Heart right ventricle (tissue), 16 donors: ENCODE measurements around the gene PLEKHB2. TPM values are rescaled to one million over a fixed set of nuclear protein-coding genes. Genes with fewer than 3 reads are reported as not detected.
"Not testable (repeated sequence)": the region's sequence is repeated elsewhere in the genome, so short reads cannot be mapped to it uniquely, and the experiment has no call there.

Source experiments
- ATAC-seq, 8 donors: fragments of 200-7000 bp; cut with Tn5 transposase; one replicate each; pipeline ENCODE4 v1.9.1; 2020; ENCODE audit warnings: mild to moderate bottlenecking in 8 of 8, moderate library complexity in 8 of 8, moderate number of reproducible peaks in 1 of 8
- DNase-seq, 2 donors: peaks; one replicate each; pipeline ENCODE4 v3.0.0-alpha.2; 2020
- H3K27ac ChIP-seq, 10 donors: fragments of 200-600 bp; sonication (generic) in 2 of 10; one replicate each; pipeline versions ENCODE4 v1.5.0 to v1.8.0; 2020 to 2022; ENCODE audit warnings: mild to moderate bottlenecking in 3 of 10
- H3K27me3 ChIP-seq, 7 donors: fragments of 200-600 bp; one replicate each; pipeline ENCODE4 v1.8.0; 2021 to 2022; ENCODE audit warnings: mild to moderate bottlenecking in 2 of 7
- H3K36me3 ChIP-seq, 9 donors: fragments of 200-600 bp; sonication (generic) in 1 of 9; one replicate each; pipeline versions ENCODE4 v1.5.0 to v1.8.0; 2020 to 2022; ENCODE audit warnings: mild to moderate bottlenecking in 2 of 9
- H3K4me1 ChIP-seq, 9 donors: fragments of 200-600 bp; sonication (generic) in 1 of 9; one replicate each; pipeline versions ENCODE4 v1.5.0 to v1.8.0; 2020 to 2022; ENCODE audit warnings: mild to moderate bottlenecking in 4 of 9
- H3K4me3 ChIP-seq, 10 donors: fragments of 200-600 bp; sonication (generic) in 2 of 10; one replicate each; pipeline versions ENCODE4 v1.5.0 to v1.8.0; 2020 to 2022; ENCODE audit warnings: mild to moderate bottlenecking in 7 of 10, moderate library complexity in 2 of 10
- H3K9me3 ChIP-seq, 11 donors: fragments of 200-600 bp in 10 of 11; sonication (generic) in 2 of 11; one replicate each; pipeline versions ENCODE4 v1.5.0 to v1.8.0; 2013 to 2022; ENCODE audit warnings: mild to moderate bottlenecking in 2 of 11, control low read depth in 1 of 11, moderate library complexity in 1 of 11
- WGBS, 2 donors: extraction: QIAGEN DNeasy Blood & Tissue Kit; methylation state at CpG; one replicate each; pipeline ENCODE4 v1.1.7; 2013; ENCODE audit warnings: inconsistent platforms in 1 of 2; 5-methylcytosine and 5-hydroxymethylcytosine counted together
- intact Hi-C, 10 donors: fragments of 100-400 bp; cut with DNase I; formaldehyde crosslinking; loops; one replicate each; pipeline versions ENCODE4 v1.11.1 to v1.14.2; 2022
- polyA plus RNA-seq, 2 donors: library from polyadenylated mRNA; stranded (reverse); fragments of 200-250 nt; gene quantifications; one replicate each; pipeline ENCODE4 v1.2.3, GENCODE V29; 2013
- total RNA-seq, 10 donors: library from RNA; stranded (reverse); fragmentation: NEBNext Ultra II Directional in 3 of 10; extraction: Animal tissue kit (Norgen Biotek cat#: 25700) in 3 of 10; gene quantifications; one replicate each; pipeline versions ENCODE4 v1.2.1 to v1.2.4, GENCODE V29; 2021 to 2023
- TF ChIP-seq, protein P1 (sequence below), 9 donors: fragments of 200-600 bp; sonication (generic) in 2 of 9; IDR thresholded peaks; one replicate each; pipeline versions ENCODE4 v1.5.0 to v1.8.0; 2021 to 2022; ENCODE audit warnings: antibody characterized with exemption in 9 of 9, mild to moderate bottlenecking in 5 of 9, moderate library complexity in 1 of 9
- donor health status: Arrhythmogenic right ventricular cardiomyopathy.
- donor health status: ischemic (EF 13 %, LVEDD 7.1; RV severe dilation, severe dysfunction).
- donor health status: healthy with polysubstance abuse.
- donor health status: DM: no; HTN: yes; CAD: no.
- donor health status: DM: no; HTN: no; CAD: no.
- donor health status: ischemic (EF 25% LVEDD 6.9; RV normal size, moderate dysfunction).
- donor health status: ischemic (EF 25% LVEDD 5.7; RV mildly dilated, moderate dysfunction).
- donor health status: healthy.
- donor health status: DM: yes; HTN: yes; CAD: no.
- donor health status: Ischemic cardiomyopathy.
- donor health status: ischemic (EF 35%, LVEDD 5.7; RV mildly dilated, moderate dysfunction).
- donor health status: nonischemic (EF 11% LVEDD 7.7; RV severe dilation, severe dysfunction).
- donor health status: DM: yes; HTN: yes; CAD: no.
- donor health status: PGD.
- donor health status: ischemic (EF 29% LVEDD 5.4; RV normal size, mild dysfunction).
- donor health status: nonischemic (EF 23%, LVEDD 6.1; RV moderate dilation, normal function).

Gene PLEKHB2
- total and polyA plus RNA-seq, 12 donors, result 8.7 to 50.4 (median 33.1) TPM

DNA sequence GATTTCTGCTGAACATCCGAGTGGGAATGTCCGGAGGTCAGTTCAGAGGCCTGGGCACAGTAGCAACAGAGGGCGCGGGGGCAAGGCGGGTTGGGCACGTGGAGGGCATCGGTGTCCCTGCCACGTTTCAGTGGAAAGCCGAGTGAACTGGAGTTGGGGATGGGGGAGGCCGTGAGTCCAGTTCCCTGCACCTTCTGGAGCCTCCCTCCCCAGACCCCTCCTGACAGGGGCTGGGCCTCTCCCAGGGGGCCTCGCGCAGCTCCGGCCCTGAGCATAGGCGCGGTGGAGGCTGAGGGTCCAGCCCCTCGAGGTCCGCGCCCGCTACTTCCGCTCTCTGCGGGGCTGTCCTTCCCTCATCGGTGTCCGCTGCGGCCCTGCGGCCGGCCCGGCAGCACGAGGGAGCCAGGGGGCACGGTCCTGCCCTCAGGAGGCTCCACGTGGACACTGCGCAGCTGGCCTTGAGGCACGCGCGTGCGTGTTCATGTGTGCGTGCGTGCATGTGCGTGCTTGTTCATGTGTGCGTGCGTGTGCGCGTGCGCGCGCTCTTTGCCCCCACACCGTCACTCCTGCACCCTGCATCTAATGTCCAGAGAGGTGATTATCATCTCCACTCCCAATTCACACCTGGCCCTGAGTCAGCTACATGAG, 50.2 kb downstream of the PLEKHB2 start:
- intact Hi-C loops, result loop anchor here in 8 of 10 donors (5.0 to 10.0 kb wide), 7 partner anchors 179 to 989 kb away; no protein-coding TSS in a partner anchor
- TF ChIP-seq, protein P1, sequence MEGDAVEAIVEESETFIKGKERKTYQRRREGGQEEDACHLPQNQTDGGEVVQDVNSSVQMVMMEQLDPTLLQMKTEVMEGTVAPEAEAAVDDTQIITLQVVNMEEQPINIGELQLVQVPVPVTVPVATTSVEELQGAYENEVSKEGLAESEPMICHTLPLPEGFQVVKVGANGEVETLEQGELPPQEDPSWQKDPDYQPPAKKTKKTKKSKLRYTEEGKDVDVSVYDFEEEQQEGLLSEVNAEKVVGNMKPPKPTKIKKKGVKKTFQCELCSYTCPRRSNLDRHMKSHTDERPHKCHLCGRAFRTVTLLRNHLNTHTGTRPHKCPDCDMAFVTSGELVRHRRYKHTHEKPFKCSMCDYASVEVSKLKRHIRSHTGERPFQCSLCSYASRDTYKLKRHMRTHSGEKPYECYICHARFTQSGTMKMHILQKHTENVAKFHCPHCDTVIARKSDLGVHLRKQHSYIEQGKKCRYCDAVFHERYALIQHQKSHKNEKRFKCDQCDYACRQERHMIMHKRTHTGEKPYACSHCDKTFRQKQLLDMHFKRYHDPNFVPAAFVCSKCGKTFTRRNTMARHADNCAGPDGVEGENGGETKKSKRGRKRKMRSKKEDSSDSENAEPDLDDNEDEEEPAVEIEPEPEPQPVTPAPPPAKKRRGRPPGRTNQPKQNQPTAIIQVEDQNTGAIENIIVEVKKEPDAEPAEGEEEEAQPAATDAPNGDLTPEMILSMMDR (IDR thresholded peaks at IDR 0.05), result no peak
- H3K4me1 ChIP-seq, result no peaks in the 10 kb centered on the region
- no peak overlapping the region for H3K4me3 ChIP-seq
- no peaks in the 10 kb centered on the region for H3K27me3 ChIP-seq
- WGBS, 2 donors, result 94% methylated on average over 40 to 46 of the region's 46 CpGs
- peaks cover 0 to 13% (median 0%) of the 10 kb centered on the region in 9 donors for H3K36me3 ChIP-seq
- H3K9me3 ChIP-seq, result no peaks in the 10 kb centered on the region
- no peak for DNase-seq
- ATAC-seq, result peak in 1 of 8 donors; percentile 10
- no peak overlapping the region for H3K27ac ChIP-seq

DNA sequence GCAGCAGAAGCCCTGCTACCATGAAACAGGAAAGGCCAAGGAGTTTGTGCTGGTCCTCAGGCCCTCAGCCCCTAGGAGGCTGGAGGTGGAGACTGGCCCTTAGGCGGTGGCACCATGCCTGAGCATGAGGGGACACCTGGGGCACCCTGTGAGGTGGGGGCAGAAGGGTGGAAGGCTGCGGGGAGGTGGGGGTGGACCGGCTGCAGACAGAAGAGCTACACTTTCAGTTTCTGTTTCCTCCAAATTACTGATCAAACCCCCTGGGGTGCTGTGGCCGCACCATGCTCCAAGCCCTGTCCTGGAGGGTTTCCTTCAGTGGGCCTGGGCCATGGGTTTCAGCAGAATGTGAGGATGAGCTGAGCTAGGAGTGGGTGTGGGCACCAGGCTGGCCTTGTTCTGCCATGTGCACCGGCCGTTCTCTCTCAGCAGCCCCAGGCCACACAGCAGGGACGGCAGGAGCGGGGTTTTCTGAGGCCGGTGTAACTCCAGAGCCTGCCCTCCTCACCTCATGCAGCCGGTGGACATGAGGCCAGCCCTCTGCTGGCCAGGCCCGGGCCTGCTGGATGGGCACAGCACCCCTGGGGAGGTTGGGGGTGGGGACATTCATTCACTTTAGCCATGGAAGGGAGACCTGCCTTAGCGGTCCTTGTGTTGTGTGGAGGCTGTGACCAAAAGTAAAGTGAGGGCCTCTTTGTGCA, 51.5 kb downstream of the PLEKHB2 start:
- intact Hi-C loops, result loop anchor here in 8 of 10 donors (5.0 to 10.0 kb wide), 7 partner anchors 178 to 988 kb away; no protein-coding TSS in a partner anchor
- Histone ChIP-seq H3K36me3 (peaks cover 0 to under 1% (median 0%) of the 10 kb centered on the region in 9 donors), H3K9me3 (no peaks in the 10 kb centered on the region), H3K4me1 (no peaks in the 10 kb centered on the region), H3K27ac (no peak overlapping the region), H3K27me3 (no peaks in the 10 kb centered on the region), H3K4me3 (no peak overlapping the region)
- TF ChIP-seq, protein P1 (IDR thresholded peaks at IDR 0.05), result no peak
- DNase-seq (no peak), ATAC-seq (no peak)
- 73 to 76% methylated on average over 12 of the region's 12 CpGs for WGBS, 2 donors

DNA sequence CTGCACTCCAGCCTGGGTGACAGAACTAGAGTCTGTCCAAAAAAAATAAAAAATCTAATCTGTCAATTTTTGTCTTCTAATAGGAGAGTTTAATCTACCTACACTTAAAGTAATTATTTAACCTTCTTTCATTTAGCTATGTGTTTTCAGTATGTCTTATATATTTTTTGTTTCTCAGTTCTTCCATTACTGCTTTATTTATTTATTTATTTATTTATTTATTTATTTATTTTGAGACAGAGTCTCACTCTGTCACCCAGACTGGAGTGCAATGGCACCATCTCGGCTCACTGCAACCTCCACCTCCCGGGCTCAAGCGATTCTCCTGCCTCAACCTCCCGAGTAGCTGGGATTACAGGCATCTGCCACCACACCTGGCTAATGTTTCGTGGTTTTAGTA, 60.4 kb downstream of the PLEKHB2 start:
- H3K36me3 ChIP-seq, H3K27ac ChIP-seq, H3K4me3 ChIP-seq, H3K9me3 ChIP-seq, DNase-seq, H3K4me1 ChIP-seq, ATAC-seq, intact Hi-C loops: not testable (repeated sequence)
- WGBS, 2 donors, result 97% methylated on average over 5 of the region's 5 CpGs
- H3K27me3 ChIP-seq, result peaks cover 0 to 17% (median 0%) of the 10 kb centered on the region in 7 donors

DNA sequence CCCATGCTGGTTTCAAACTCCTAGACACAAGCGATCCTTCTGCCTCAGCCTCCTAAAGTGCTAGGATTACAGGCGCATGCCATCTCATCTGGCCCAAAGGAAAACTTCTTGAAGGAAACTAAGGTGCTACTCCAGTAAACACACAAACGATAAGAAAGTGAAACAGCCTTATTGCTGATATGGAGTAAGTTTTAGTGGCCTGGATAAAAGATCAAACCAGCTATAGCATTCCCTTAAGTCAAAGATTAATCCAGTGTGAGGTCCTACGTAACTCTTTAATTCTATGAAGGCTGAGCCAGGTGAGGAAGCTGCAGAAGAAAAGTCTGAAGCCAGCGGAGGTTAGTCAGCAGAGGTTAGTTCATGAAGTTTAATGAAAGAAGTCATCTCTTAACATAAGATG, 63.4 kb downstream of the PLEKHB2 start:
- H3K4me1 ChIP-seq, result no peaks in the 10 kb centered on the region
- no peak for ATAC-seq
- H3K9me3 ChIP-seq, result no peaks in the 10 kb centered on the region
- DNase-seq, result no peak
- H3K4me3 ChIP-seq, result no peak overlapping the region
- no peak overlapping the region for H3K27ac ChIP-seq
- H3K36me3 ChIP-seq, result no peaks in the 10 kb centered on the region
- H3K27me3 ChIP-seq, result peaks cover 0 to 23% (median 4%) of the 10 kb centered on the region in 7 donors
- TF ChIP-seq, protein P1 (IDR thresholded peaks at IDR 0.05), result no peak
- intact Hi-C loops, result no loop called here
- 86 to 92% methylated on average over 5 of the region's 5 CpGs for WGBS, 2 donors

DNA sequence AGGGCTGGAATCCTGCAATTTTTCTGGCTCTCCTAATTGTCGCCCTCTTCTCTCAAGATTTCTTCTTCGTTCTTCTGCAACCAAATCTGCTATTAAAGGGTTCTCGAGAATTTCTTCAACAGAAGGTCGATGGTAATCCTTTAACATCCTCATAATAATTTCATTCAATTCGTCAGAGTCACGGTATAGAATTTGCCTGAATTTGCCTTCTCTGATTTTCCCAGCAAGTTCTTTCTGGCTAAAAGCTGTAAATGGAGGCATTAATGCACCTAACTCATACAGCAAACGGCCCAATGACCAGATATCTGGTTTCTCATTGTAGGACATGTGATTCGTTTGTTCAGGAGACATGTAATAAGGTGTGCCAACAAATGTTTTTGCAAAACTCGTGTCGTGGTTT, 72.9 kb downstream of the PLEKHB2 start:
- H3K4me1 ChIP-seq, intact Hi-C loops, H3K4me3 ChIP-seq, H3K9me3 ChIP-seq, ATAC-seq, DNase-seq, H3K36me3 ChIP-seq, H3K27ac ChIP-seq: not testable (repeated sequence)
- whole genome bisulfite sequencing, 2 donors, result 80 to 81% methylated on average over 10 of the region's 10 CpGs
- peaks cover 0 to 14% (median 6%) of the 10 kb centered on the region in 7 donors for H3K27me3 ChIP-seq

DNA sequence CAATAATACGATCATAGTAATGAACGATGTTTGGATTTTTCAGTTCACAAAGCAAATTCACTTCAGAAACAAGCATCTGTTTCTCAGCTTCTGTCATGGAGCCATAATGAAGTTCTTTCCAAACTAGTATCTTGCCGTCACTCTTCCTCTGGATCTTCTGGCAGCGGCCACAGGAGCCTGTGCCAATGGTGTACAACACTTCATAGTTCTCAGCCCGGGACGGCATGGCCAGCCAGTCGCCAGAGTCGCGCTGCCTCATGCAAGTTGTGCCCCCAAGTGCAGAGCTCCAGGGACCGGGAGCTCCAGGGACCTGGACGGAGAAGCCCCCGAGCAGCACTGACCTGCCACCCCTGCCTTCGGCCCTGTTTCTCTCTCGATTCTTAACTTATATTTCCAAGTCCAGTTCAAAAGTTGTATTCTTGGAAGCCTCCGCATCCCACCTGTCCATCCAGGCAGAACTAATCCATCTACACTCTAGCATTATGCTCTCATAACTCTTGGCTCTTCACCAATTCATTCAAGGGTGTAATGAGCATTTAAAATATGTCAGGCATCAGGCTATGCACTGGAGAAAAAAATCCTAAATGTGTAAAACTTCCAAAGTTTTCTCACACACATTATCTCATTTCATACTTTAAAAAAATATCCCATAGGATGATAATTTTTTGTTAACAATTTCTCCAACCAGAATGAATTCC, 73.7 kb downstream of the PLEKHB2 start:
- H3K27ac ChIP-seq, H3K4me1 ChIP-seq, ATAC-seq, H3K9me3 ChIP-seq, H3K4me3 ChIP-seq, DNase-seq, intact Hi-C loops, H3K36me3 ChIP-seq: not testable (repeated sequence)
- WGBS, 2 donors, result 72 to 79% methylated on average over 15 of the region's 15 CpGs
- peaks cover 0 to 14% (median 6%) of the 10 kb centered on the region in 7 donors for H3K27me3 ChIP-seq

DNA sequence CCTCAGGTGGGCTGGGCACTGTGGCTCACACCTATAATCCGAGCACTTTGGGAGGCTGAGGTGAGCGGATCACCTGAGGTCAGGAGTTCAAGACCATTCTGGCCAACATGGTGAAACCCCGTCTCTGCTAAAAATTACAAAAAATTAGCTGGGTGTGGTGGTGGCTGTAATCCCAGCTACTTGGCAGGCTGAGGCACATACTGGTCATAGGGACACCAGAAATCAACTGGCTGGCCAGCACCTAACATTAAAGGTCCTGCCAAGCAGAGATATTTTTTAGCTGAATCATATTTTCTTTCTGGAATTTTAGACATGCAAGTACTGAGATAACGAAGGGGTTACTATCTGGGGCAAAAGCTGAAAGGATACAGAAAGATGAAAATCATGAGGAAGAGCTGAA, 76.3 kb downstream of the PLEKHB2 start:
- H3K4me1 ChIP-seq, H3K36me3 ChIP-seq, H3K27ac ChIP-seq, H3K9me3 ChIP-seq, H3K4me3 ChIP-seq, ATAC-seq, DNase-seq, intact Hi-C loops: not testable (repeated sequence)
- WGBS, 2 donors, result 68 to 84% methylated on average over 4 of the region's 4 CpGs
- peaks cover 0 to 14% (median 6%) of the 10 kb centered on the region in 7 donors for H3K27me3 ChIP-seq

DNA sequence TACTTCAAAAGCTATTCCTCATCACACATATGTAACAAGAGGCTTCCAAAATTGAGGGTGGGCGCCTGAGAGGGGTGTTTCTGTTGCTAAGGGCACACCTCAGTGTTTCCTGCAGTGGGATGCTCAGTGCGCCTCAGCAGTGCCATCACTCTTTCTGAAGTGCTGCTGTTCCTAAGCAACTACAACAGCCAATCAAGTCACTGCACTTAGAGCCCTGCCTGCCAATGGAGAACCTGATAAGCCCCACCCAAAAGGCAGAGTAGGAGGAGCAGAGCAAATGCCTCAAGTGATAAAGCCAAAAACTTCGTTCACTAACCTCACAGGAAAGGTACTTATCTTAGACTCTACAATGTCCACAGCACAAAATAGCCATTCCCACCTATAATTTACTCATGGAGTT, 88.3 kb downstream of the PLEKHB2 start:
- intact Hi-C loops, H3K27ac ChIP-seq, H3K4me3 ChIP-seq, H3K9me3 ChIP-seq, H3K36me3 ChIP-seq, DNase-seq, H3K4me1 ChIP-seq, ATAC-seq: not testable (repeated sequence)
- WGBS, 2 donors, result 16 to 22% methylated on average over 3 of the region's 3 CpGs
- peaks cover 0 to 27% (median 20%) of the 10 kb centered on the region in 7 donors for H3K27me3 ChIP-seq
